ENCODE results near the gene FSHR.
A peak's percentile ranks its signal among the peaks of the same experiment; 100 is the strongest.

Gene FSHR

GRCh38 chr2:48943436-48943835 is 210.9 kb downstream of the FSHR start:
- peak; percentile 2 for DNase-seq (ENCODE audit: low read depth)
- no peak overlapping the region for H3K4me3 ChIP-seq (ENCODE audit: low read length)
- TF ChIP-seq, protein P1, sequence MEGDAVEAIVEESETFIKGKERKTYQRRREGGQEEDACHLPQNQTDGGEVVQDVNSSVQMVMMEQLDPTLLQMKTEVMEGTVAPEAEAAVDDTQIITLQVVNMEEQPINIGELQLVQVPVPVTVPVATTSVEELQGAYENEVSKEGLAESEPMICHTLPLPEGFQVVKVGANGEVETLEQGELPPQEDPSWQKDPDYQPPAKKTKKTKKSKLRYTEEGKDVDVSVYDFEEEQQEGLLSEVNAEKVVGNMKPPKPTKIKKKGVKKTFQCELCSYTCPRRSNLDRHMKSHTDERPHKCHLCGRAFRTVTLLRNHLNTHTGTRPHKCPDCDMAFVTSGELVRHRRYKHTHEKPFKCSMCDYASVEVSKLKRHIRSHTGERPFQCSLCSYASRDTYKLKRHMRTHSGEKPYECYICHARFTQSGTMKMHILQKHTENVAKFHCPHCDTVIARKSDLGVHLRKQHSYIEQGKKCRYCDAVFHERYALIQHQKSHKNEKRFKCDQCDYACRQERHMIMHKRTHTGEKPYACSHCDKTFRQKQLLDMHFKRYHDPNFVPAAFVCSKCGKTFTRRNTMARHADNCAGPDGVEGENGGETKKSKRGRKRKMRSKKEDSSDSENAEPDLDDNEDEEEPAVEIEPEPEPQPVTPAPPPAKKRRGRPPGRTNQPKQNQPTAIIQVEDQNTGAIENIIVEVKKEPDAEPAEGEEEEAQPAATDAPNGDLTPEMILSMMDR (conservative IDR thresholded peaks at IDR 0.05; ENCODE audit: low read length): no peak

DNA sequence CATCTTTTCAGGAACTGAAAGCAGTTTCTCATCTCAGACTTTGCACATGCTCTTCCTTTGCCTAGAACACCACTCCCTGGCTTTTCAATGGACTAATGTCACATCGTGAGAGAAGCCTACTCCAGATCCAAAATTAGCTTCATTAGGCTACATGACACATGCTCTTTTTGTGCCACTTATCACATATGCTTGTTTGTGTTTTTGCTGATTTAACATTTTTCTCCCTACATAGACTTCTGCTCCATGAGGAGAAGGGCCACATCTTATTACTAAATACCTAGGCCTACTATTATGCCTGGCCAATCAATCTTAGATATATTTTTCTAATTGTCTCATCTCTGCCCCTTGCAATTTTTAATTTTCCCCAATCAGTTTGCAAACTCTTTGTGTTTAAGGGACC is 212.4 kb downstream of the FSHR start:
- DNase-seq (ENCODE audit: low read depth): no peak
- no peak overlapping the region for H3K4me3 ChIP-seq (ENCODE audit: low read length)
- TF ChIP-seq, protein P1 (conservative IDR thresholded peaks at IDR 0.05; ENCODE audit: low read length): no peak

- no peak for DNase-seq (ENCODE audit: low read depth)
- TF ChIP-seq, protein P1 (conservative IDR thresholded peaks at IDR 0.05; ENCODE audit: low read length): no peak
- H3K4me3 ChIP-seq (ENCODE audit: low read length): no peak overlapping the region
These were observed 212.9 kb downstream of the FSHR start for GRCh38 chr2:48941456-48941855.

GRCh38 chr2:48940606-48941005 is 213.7 kb downstream of the FSHR start:
- no peak overlapping the region for H3K4me3 ChIP-seq (ENCODE audit: low read length)
- TF ChIP-seq, protein P1 (conservative IDR thresholded peaks at IDR 0.05; ENCODE audit: low read length): no peak
- no peak for DNase-seq (ENCODE audit: low read depth)

- no peak overlapping the region for H3K4me3 ChIP-seq (ENCODE audit: low read length)
- TF ChIP-seq, protein P1 (conservative IDR thresholded peaks at IDR 0.05; ENCODE audit: low read length): no peak
- DNase-seq (ENCODE audit: low read depth): no peak
These were observed 215.1 kb downstream of the FSHR start for GRCh38 chr2:48939232-48939631.

DNA sequence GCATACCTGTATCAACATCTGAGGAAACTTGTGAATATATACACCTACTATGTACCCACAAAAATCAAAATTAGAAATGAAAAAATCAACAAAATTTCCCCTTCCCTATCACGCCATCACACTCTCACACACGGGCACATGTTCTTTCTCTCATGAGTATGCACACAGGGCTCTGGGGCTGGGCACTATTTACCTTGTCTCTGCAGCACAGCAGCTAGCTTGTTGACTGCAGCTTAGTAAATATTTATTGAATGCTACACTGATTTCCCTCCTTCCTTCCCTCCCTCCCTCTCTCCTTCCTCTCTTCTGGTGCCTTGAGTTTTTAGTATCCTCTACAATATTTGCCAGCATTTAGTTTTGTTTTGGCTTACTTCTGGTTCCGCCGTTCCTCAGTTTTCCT is 216.1 kb downstream of the FSHR start:
- TF ChIP-seq, protein P1 (conservative IDR thresholded peaks at IDR 0.05; ENCODE audit: low read length): no peak
- no peak for DNase-seq (ENCODE audit: low read depth)
- no peak overlapping the region for H3K4me3 ChIP-seq (ENCODE audit: low read length)

GRCh38 chr2:48934807-48935206 is 219.5 kb downstream of the FSHR start:
- TF ChIP-seq, protein P1 (conservative IDR thresholded peaks at IDR 0.05; ENCODE audit: low read length): no peak
- H3K4me3 ChIP-seq (ENCODE audit: low read length): no peak overlapping the region
- no peak for DNase-seq (ENCODE audit: low read depth)
